ENCODE data around the gene YES1. TPM values are rescaled to one million over a fixed set of nuclear protein-coding genes. Genes with fewer than 3 reads are reported as not detected.
"Not testable (repeated sequence)": the region's sequence is repeated elsewhere in the genome, so short reads cannot be mapped to it uniquely, and the experiment has no call there.

The YES1 gene
- total and polyA plus RNA-seq, 2 donors, result 23.1 to 70.2 TPM

GRCh38 chr18:755506-755905 is 56.5 kb downstream of the YES1 start:
- no peaks in the 10 kb centered on the region for H3K36me3 ChIP-seq (ENCODE audit: insufficient read depth)
- no peak overlapping the region for H3K4me3 ChIP-seq (ENCODE audit: low read depth, low read length)
- no peak overlapping the region for H3K27ac ChIP-seq (ENCODE audit: low read depth)
- no peaks in the 10 kb centered on the region for H3K4me1 ChIP-seq (ENCODE audit: insufficient read depth)
- WGBS, result 74% methylated on average over 2 of the region's 2 CpGs
- DNase-seq (ENCODE audit: extremely low spot score), result no peak

GRCh38 chr18:754656-755055 is 57.4 kb downstream of the YES1 start:
- no peak for DNase-seq (ENCODE audit: extremely low spot score)
- H3K4me1 ChIP-seq (ENCODE audit: insufficient read depth), result no peaks in the 10 kb centered on the region
- H3K4me3 ChIP-seq (ENCODE audit: low read depth, low read length), result no peak overlapping the region
- 97% methylated on average over 1 of the region's 1 CpG for WGBS
- H3K36me3 ChIP-seq (ENCODE audit: insufficient read depth), result no peaks in the 10 kb centered on the region
- no peak overlapping the region for H3K27ac ChIP-seq (ENCODE audit: low read depth)

- no peak overlapping the region for H3K4me3 ChIP-seq (ENCODE audit: low read depth, low read length)
- no peaks in the 10 kb centered on the region for H3K4me1 ChIP-seq (ENCODE audit: insufficient read depth)
- 97% methylated on average over 1 of the region's 1 CpG for WGBS
- H3K36me3 ChIP-seq (ENCODE audit: insufficient read depth), result no peaks in the 10 kb centered on the region
- no peak overlapping the region for H3K27ac ChIP-seq (ENCODE audit: low read depth)
- no peak for DNase-seq (ENCODE audit: extremely low spot score)
Observed at GRCh38 chr18:750456-750855, 61.6 kb downstream of the YES1 start.

DNA sequence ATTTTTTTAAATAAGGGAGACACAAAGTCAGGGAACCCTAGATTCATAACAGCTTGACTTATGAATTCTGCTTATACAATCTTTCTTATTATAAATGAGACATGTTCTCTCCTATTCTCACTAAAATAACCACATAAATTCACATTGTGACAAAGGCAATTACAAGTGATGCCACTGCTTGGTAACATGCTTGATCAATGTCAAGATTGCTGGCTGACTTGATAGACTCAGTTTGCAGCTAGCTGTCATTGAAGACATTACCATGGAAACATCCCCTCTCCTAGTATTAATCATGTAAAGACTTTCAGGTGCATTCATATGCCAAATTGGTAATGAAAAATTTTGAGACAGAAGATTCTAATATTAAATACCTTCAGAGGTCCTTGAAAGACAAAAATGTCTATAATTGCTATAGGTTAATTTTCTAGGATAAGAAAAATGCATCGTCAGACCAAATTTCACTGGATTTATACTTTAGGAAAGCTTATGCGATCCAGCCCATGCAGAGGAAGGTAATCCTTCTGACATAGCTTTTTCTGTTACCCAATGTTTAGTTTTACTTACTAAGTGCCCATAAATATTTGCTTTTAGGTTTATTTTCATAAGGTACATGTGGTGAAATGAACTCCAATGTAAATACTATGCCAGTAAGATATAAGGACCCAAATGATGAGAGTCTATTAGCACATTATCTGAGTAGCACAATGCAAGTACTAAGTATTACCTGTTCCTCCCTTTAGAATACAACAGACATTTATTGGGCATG is 67.0 kb downstream of the YES1 start:
- Histone ChIP-seq H3K4me1 (ENCODE audit: insufficient read depth) (no peaks in the 10 kb centered on the region), H3K27ac (ENCODE audit: low read depth) (no peak overlapping the region), H3K4me3 (ENCODE audit: low read depth, low read length) (no peak overlapping the region), H3K36me3 (ENCODE audit: insufficient read depth) (no peaks in the 10 kb centered on the region)
- WGBS, result 92% methylated on average over 2 of the region's 2 CpGs
- DNase-seq (ENCODE audit: extremely low spot score), result no peak

GRCh38 chr18:741931-742512 is 70.0 kb downstream of the YES1 start:
- Histone ChIP-seq H3K4me1 (ENCODE audit: insufficient read depth) (no peaks in the 10 kb centered on the region), H3K36me3 (ENCODE audit: insufficient read depth) (peaks cover 2% of the 10 kb centered on the region), H3K27ac (ENCODE audit: low read depth) (no peak overlapping the region), H3K4me3 (ENCODE audit: low read depth, low read length) (no peak overlapping the region)
- DNase-seq (ENCODE audit: extremely low spot score), result no peak

DNA sequence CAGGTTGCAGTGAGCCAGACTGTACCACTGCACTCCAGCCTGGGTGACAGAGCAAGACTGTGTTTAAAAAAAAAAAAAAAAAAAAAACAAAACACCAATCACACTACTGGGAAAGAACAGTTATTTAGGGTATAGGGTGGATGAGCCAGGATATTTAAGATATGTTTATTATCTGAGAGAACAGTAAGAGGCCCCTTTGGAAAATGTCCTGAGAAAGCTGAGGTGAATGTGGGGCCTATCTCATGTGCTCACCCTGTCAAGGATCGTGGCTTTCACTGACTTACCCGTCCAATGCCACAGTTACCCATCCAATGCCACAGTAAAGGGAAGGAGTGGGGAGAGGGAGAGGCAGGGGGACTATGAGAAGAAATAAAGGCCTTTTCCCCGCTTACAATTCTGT is 79.7 kb downstream of the YES1 start:
- Histone ChIP-seq H3K4me3 (ENCODE audit: low read depth, low read length) (no peak overlapping the region), H3K36me3 (ENCODE audit: insufficient read depth) (no peaks in the 10 kb centered on the region), H3K4me1 (ENCODE audit: insufficient read depth) (no peaks in the 10 kb centered on the region), H3K27ac (ENCODE audit: low read depth) (no peak overlapping the region)
- whole genome bisulfite sequencing, result 85% methylated on average over 3 of the region's 3 CpGs
- no peak for DNase-seq (ENCODE audit: extremely low spot score)

DNA sequence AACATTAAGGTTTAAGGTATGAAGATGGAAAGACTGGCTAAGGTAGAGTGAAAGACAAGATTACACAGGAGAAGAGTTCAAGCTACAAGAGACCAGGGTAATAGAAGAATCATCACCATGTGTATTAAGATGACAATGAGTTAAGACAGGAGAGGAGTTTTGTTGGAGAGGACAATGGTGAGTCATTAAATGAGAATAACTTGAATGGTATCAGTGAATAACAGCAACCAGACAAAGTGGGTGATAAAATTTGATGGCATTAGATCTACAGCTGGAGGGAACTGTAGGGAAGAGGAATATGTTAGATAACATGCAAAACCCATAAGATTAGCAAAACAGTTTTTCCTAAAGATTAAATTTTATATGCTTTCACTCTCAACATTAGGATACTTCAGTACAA is 80.9 kb downstream of the YES1 start:
- H3K4me1 ChIP-seq (ENCODE audit: insufficient read depth), result no peaks in the 10 kb centered on the region
- no peak overlapping the region for H3K4me3 ChIP-seq (ENCODE audit: low read depth, low read length)
- H3K27ac ChIP-seq (ENCODE audit: low read depth), result no peak overlapping the region
- no peaks in the 10 kb centered on the region for H3K36me3 ChIP-seq (ENCODE audit: insufficient read depth)
- no peak for DNase-seq (ENCODE audit: extremely low spot score)

DNA sequence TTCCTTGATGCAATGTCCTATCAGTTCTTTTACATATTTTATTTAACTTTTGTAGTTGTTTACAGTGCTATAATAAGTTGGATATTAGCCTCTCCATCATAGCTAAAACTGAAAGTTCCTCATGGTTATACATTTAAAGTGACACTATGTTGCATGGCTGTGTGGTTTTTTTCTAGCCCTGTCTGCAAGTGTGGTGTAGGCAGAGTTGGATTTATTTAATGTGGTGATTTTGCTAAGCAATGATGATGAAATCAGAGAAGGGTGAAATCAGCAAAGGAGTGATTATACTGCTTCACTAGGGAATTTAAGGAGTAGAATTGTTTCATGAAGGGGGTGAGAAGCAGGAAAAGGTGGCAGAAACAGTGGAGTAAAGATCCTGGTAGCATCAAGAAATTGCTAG is 81.3 kb downstream of the YES1 start:
- no peak for DNase-seq (ENCODE audit: extremely low spot score)
- Histone ChIP-seq H3K36me3 (ENCODE audit: insufficient read depth) (no peaks in the 10 kb centered on the region), H3K27ac (ENCODE audit: low read depth) (no peak overlapping the region), H3K4me1 (ENCODE audit: insufficient read depth) (no peaks in the 10 kb centered on the region), H3K4me3 (ENCODE audit: low read depth, low read length) (no peak overlapping the region)

DNA sequence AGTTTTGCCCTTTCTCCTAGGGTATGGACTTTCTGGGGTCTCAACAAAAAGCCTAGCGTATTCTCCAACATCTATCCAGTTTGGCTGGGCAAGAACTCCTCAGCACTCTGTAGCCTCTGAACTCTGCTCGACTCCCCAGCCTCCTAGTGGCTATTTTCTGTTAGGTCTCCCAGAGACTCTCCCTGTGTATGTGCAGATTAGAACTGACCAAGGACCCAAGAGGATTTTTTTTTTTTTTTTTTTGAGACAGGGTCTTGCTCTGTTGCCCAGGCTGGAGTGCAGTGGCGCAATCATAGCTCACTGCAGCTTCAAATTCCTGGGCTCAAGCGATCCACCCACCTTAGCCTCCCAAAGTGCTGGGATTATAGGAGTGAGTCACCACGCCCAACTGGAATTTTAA is 81.9 kb downstream of the YES1 start:
- DNase-seq (ENCODE audit: extremely low spot score); H3K4me3 ChIP-seq (ENCODE audit: low read depth, low read length); H3K27ac ChIP-seq (ENCODE audit: low read depth); H3K36me3 ChIP-seq (ENCODE audit: insufficient read depth); H3K4me1 ChIP-seq (ENCODE audit: insufficient read depth): not testable (repeated sequence)
- WGBS, result 97% methylated on average over 5 of the region's 5 CpGs

- no peaks in the 10 kb centered on the region for H3K4me1 ChIP-seq (ENCODE audit: insufficient read depth)
- no peak overlapping the region for H3K27ac ChIP-seq (ENCODE audit: low read depth)
- H3K4me3 ChIP-seq (ENCODE audit: low read depth, low read length), result no peak overlapping the region
- no peaks in the 10 kb centered on the region for H3K36me3 ChIP-seq (ENCODE audit: insufficient read depth)
- 94% methylated on average over 9 of the region's 9 CpGs for WGBS
- no peak for DNase-seq (ENCODE audit: extremely low spot score)
Observed at GRCh38 chr18:725646-726045, 86.4 kb downstream of the YES1 start.

DNA sequence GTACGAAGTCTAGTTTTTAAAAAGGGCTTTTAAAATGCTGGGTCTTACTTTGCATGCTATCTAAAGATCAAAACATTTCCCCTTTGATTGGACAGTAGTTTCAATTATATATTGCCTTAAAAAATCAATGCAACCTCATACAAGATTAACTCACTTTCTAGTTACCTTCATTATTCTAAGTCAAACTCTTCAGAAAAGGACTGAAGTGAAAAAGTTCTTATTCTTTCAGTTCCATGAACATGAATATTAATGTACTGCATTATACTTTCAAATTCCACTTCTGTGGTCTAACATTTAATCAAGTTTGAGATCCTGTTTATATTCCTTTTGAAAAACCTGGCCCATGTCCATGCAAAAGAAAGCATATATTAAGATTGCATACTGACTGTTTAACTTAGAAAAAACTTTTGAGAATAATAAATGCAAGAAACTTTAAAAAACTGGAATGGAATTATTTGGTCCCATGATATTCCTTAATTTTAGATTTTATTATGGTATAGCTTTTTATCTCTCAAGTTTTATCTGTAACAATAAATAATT is 88.4 kb downstream of the YES1 start:
- no peaks in the 10 kb centered on the region for H3K36me3 ChIP-seq (ENCODE audit: insufficient read depth)
- H3K4me3 ChIP-seq (ENCODE audit: low read depth, low read length), result no peak overlapping the region
- no peak for DNase-seq (ENCODE audit: extremely low spot score)
- H3K27ac ChIP-seq (ENCODE audit: low read depth), result no peak overlapping the region
- 81% methylated on average over 1 of the region's 1 CpG for WGBS
- H3K4me1 ChIP-seq (ENCODE audit: insufficient read depth), result no peaks in the 10 kb centered on the region

DNA sequence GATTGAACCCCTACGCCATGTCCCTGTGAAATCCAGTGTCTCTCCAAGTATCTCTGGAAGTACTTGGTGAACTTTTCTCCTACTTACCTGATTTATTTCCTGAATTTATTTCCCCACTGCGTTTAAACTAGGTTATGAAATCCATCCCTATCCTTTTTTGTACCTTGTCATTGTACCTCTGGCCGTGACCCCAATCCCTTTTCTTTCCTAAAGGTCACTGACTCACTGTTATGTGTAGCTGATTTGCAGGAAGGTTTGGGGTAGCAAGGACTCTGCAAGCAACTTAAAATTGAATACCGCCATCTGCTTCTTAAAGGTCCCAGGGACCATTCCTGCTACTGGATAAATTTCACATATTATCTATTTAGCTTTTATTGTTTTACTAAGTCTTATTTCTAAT is 95.0 kb downstream of the YES1 start:
- no peaks in the 10 kb centered on the region for H3K4me1 ChIP-seq (ENCODE audit: insufficient read depth)

GRCh38 chr18:715626-716025 is 96.4 kb downstream of the YES1 start:
- 77% methylated on average over 1 of the region's 1 CpG for WGBS
- DNase-seq (ENCODE audit: extremely low spot score), result no peak
- Histone ChIP-seq H3K4me3 (ENCODE audit: low read depth, low read length) (no peak overlapping the region), H3K36me3 (ENCODE audit: insufficient read depth) (peaks cover 2% of the 10 kb centered on the region), H3K27ac (ENCODE audit: low read depth) (no peak overlapping the region), H3K4me1 (ENCODE audit: insufficient read depth) (no peaks in the 10 kb centered on the region)

More for the DNA sequence above, 95.0 kb downstream of the YES1 start:
- Histone ChIP-seq H3K36me3 (ENCODE audit: insufficient read depth) (peaks cover 2% of the 10 kb centered on the region), H3K4me3 (ENCODE audit: low read depth, low read length) (no peak overlapping the region), H3K27ac (ENCODE audit: low read depth) (no peak overlapping the region)
- DNase-seq (ENCODE audit: extremely low spot score), result no peak
- WGBS, result 94% methylated on average over 4 of the region's 4 CpGs

DNA sequence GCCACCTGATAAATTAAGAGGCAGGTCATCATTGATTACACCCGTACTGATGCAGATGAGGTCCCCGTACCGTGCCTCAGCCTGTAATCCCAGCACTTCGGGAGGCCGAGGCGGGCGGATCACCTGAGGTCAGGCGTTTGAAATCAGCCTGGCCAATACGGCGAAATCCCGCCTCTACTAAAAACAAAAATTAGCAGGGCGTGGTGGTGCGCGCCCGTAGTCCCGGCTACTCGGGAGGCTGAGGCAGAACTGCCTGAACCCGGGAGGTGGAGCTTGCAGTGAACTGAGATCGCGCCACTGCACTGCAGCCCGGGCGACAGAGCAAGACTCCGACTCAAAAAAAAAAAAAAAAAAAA is 98.9 kb downstream of the YES1 start:
- 83% methylated on average over 23 of the region's 23 CpGs for WGBS
- no peak for DNase-seq (ENCODE audit: extremely low spot score)

More for the DNA sequence above, 98.9 kb downstream of the YES1 start:
- Histone ChIP-seq H3K4me1 (ENCODE audit: insufficient read depth) (no peaks in the 10 kb centered on the region), H3K4me3 (ENCODE audit: low read depth, low read length) (no peak overlapping the region), H3K36me3 (ENCODE audit: insufficient read depth) (no peaks in the 10 kb centered on the region), H3K27ac (ENCODE audit: low read depth) (peak overlapping the region; percentile 11)
